ENCODE measurements around the gene NT5C1A. TPM values are rescaled to one million over a fixed set of nuclear protein-coding genes. Genes with fewer than 3 reads are reported as not detected.
A peak's percentile ranks its signal among the peaks of the same experiment; 100 is the strongest.

NT5C1A gene
- polyA plus RNA-seq, 1 experiment = not detected

GRCh38 chr1:39633422-39633821, 38.5 kb downstream of the NT5C1A start:
- no peak for DNase-seq (ENCODE audit: low read depth)
- no peak for TF ChIP-seq CTCF (IDR thresholded peaks at IDR 0.05; ENCODE audit: insufficient read depth, low read depth, low read length)

GRCh38 chr1:39632682-39633417, 39.1 kb downstream of the NT5C1A start:
- DNase-seq (ENCODE audit: low read depth) = peak; percentile 8
- Histone ChIP-seq H3K27me3 (ENCODE audit: control insufficient read depth, insufficient read depth, low read length) (peaks cover 7% of the 10 kb centered on the region), H3K4me3 (ENCODE audit: low read depth, low read length) (no peak overlapping the region), H3K36me3 (ENCODE audit: control insufficient read depth, insufficient read depth, low read length) (no peaks in the 10 kb centered on the region)
- ChIA-PET POLR2A (no interaction called here), CTCF (interaction anchor here (0.6 to 2.4 kb wide), 6 partner anchors 11 to 26 kb away, joined by 3 to 10 read pairs (median 6); no protein-coding TSS in a partner anchor)
- no peak for TF ChIP-seq CTCF (IDR thresholded peaks at IDR 0.05; ENCODE audit: insufficient read depth, low read depth, low read length)

More at GRCh38 chr1:39633422-39633821, 38.5 kb downstream of the NT5C1A start:
- ChIA-PET CTCF (interaction anchor here (0.6 to 2.4 kb wide), 4 partner anchors 16 to 27 kb away, joined by 3 to 10 read pairs (median 5); no protein-coding TSS in a partner anchor), POLR2A (no interaction called here)
- Histone ChIP-seq H3K36me3 (ENCODE audit: control insufficient read depth, insufficient read depth, low read length) (no peaks in the 10 kb centered on the region), H3K4me3 (ENCODE audit: low read depth, low read length) (no peak overlapping the region), H3K27me3 (ENCODE audit: control insufficient read depth, insufficient read depth, low read length) (peaks cover 7% of the 10 kb centered on the region)

GRCh38 chr1:39632323-39632681, 39.6 kb downstream of the NT5C1A start:
- Histone ChIP-seq H3K36me3 (ENCODE audit: control insufficient read depth, insufficient read depth, low read length) (no peaks in the 10 kb centered on the region), H3K4me3 (ENCODE audit: low read depth, low read length) (no peak overlapping the region), H3K27me3 (ENCODE audit: control insufficient read depth, insufficient read depth, low read length) (peaks cover 7% of the 10 kb centered on the region)
- POLR2A ChIA-PET = no interaction called here
- TF ChIP-seq CTCF (IDR thresholded peaks at IDR 0.05; ENCODE audit: insufficient read depth, low read depth, low read length) = no peak
- CTCF ChIA-PET = interaction anchor here (1.4 to 2.1 kb wide), 3 partner anchors 10 to 26 kb away, joined by 5 to 10 read pairs (median 8); no protein-coding TSS in a partner anchor
- DNase-seq (ENCODE audit: low read depth) = no peak

- POLR2A ChIA-PET = no interaction called here
- CTCF ChIA-PET = interaction anchor here (1.4 to 2.1 kb wide), 3 partner anchors 9 to 26 kb away, joined by 5 to 10 read pairs (median 8); no protein-coding TSS in a partner anchor
- Histone ChIP-seq H3K4me3 (ENCODE audit: low read depth, low read length) (no peak overlapping the region), H3K36me3 (ENCODE audit: control insufficient read depth, insufficient read depth, low read length) (no peaks in the 10 kb centered on the region), H3K27me3 (ENCODE audit: control insufficient read depth, insufficient read depth, low read length) (peaks cover 6% of the 10 kb centered on the region)
- no peak for DNase-seq (ENCODE audit: low read depth)
- TF ChIP-seq CTCF (IDR thresholded peaks at IDR 0.05; ENCODE audit: insufficient read depth, low read depth, low read length) = no peak
Observed at GRCh38 chr1:39631361-39632322, 40.3 kb downstream of the NT5C1A start.

Data from BJ (cell line).